Smooth muscle cell (in vitro differentiated cells): Measurements from ENCODE around the gene MRM2. TPM values are rescaled to one million over a fixed set of nuclear protein-coding genes. Genes with fewer than 3 reads are reported as not detected.

ENCODE experiments used
- DNase-seq: peaks from one replicate; lab custom pipeline; 2025; ENCODE audit not compliant: unreplicated experiment; lab: John Stamatoyannopoulos, UW
- H2AFZ ChIP-seq: fragments of 200-600 bp; sonication (generic); 2 replicates; pipeline ENCODE4 v1.6.0; 2016; ENCODE audit warnings: antibody characterized with exemption, low read depth, mild to moderate bottlenecking
- H3F3A ChIP-seq: fragments of 200-600 bp; sonication (generic); 2 replicates; pipeline ENCODE4 v1.6.0; 2017; ENCODE audit warnings: antibody characterized with exemption, low read depth
- H3K27ac ChIP-seq: fragments of 200-600 bp; sonication (generic); 2 replicates; pipeline ENCODE4 v1.5.1; 2016; ENCODE audit warnings: low read depth, mild to moderate bottlenecking
- H3K27me3 ChIP-seq: fragments of 200-600 bp; sonication (generic); 2 replicates; pipeline ENCODE4 v1.6.1; 2016; ENCODE audit warnings: low read depth, mild to moderate bottlenecking
- H3K36me3 ChIP-seq: fragments of 200-600 bp; sonication (generic); 2 replicates; pipeline ENCODE4 v1.5.1; 2016; ENCODE audit warnings: low read depth
- H3K4me1 ChIP-seq: fragments of 200-600 bp; sonication (generic); 2 replicates; pipeline ENCODE4 v1.5.1; 2016; ENCODE audit warnings: low read depth
- H3K4me2 ChIP-seq: fragments of 200-600 bp; sonication (generic); 2 replicates; pipeline ENCODE4 v1.6.0; 2016; ENCODE audit warnings: mild to moderate bottlenecking
- H3K4me3 ChIP-seq: fragments of 200-600 bp; sonication (generic); 2 replicates; pipeline ENCODE4 v1.5.1; 2016; ENCODE audit warnings: mild to moderate bottlenecking
- H3K79me2 ChIP-seq: fragments of 200-600 bp; sonication (generic); 2 replicates; pipeline ENCODE4 v1.6.0; 2016; ENCODE audit warnings: low read depth, mild to moderate bottlenecking
- H3K9ac ChIP-seq: fragments of 200-600 bp; sonication (generic); 2 replicates; pipeline ENCODE4 v1.6.0; 2016; ENCODE audit warnings: low read depth
- H3K9me3 ChIP-seq: fragments of 200-600 bp; sonication (generic); replicated peaks from 2 replicates; pipeline ENCODE4 v1.5.1; 2016; ENCODE audit warnings: low read depth
- H4K20me1 ChIP-seq: fragments of 200-600 bp; sonication (generic); 2 replicates; pipeline ENCODE4 v1.6.0; 2016; ENCODE audit warnings: low read depth
- CTCF ChIP-seq: fragments of 200-600 bp; sonication (generic); IDR thresholded peaks from 2 replicates; pipeline ENCODE4 v1.5.1; 2017; ENCODE audit warnings: borderline replicate concordance, mild to moderate bottlenecking, antibody characterized with exemption; ENCODE audit not compliant: insufficient read depth, poor library complexity, severe bottlenecking
- WGBS: methylation state at CpG from one replicate; pipeline ENCODE4 v1.1.7; 2016; ENCODE audit warnings: low lambda C conversion rate; 5-methylcytosine and 5-hydroxymethylcytosine counted together
- polyA plus RNA-seq: library from polyadenylated mRNA; unstranded; fragments of >200 nt; fragmentation: Nextera tagmentation; extraction: Ambion mirVana; gene quantifications from 2 replicates; pipeline ENCODE4 v1.2.1, GENCODE V29; 2016
- total RNA-seq: library from RNA; depleted of rRNA; stranded (reverse); fragments of >200 nt; gene quantifications from 2 replicates; pipeline ENCODE4 v1.2.3, GENCODE V29; 2014

Gene MRM2
- total and polyA plus RNA-seq, 2 experiments from 2014 or later = 17.1 to 30.8 TPM

GRCh38 chr7:2209146-2209960 lies 32.7 kb downstream of the MRM2 start:
- no peak overlapping the region for H3K9ac ChIP-seq
- H3K79me2 ChIP-seq = no peaks in the 10 kb centered on the region
- H3K4me2 ChIP-seq = no peak overlapping the region
- no peaks in the 10 kb centered on the region for H3K9me3 ChIP-seq
- no peaks in the 10 kb centered on the region for H3F3A ChIP-seq
- peaks cover 21% of the 10 kb centered on the region for H4K20me1 ChIP-seq
- H3K36me3 ChIP-seq = no peaks in the 10 kb centered on the region
- H3K4me3 ChIP-seq = no peak overlapping the region
- H3K27me3 ChIP-seq = no peaks in the 10 kb centered on the region
- WGBS = 74% methylated on average over 21 of the region's 21 CpGs
- H3K4me1 ChIP-seq = no peaks in the 10 kb centered on the region
- peak; percentile 34 for DNase-seq
- peak; percentile 75 for TF ChIP-seq CTCF
- H3K27ac ChIP-seq = no peak overlapping the region
- H2AFZ ChIP-seq = no peak overlapping the region

GRCh38 chr7:2208712-2209111 lies 33.3 kb downstream of the MRM2 start:
- DNase-seq = no peak
- Histone ChIP-seq H3K9ac (no peak overlapping the region), H3K27me3 (no peaks in the 10 kb centered on the region), H3K4me2 (no peak overlapping the region), H4K20me1 (peaks cover 23% of the 10 kb centered on the region), H3K4me1 (no peaks in the 10 kb centered on the region), H3K4me3 (no peak overlapping the region), H3K9me3 (no peaks in the 10 kb centered on the region), H3K36me3 (no peaks in the 10 kb centered on the region), H3K27ac (no peak overlapping the region), H3F3A (no peaks in the 10 kb centered on the region), H2AFZ (no peak overlapping the region), H3K79me2 (no peaks in the 10 kb centered on the region)
- TF ChIP-seq CTCF = no peak
- 92% methylated on average over 16 of the region's 16 CpGs for WGBS

- Histone ChIP-seq H3K79me2 (no peaks in the 10 kb centered on the region), H3K4me1 (no peaks in the 10 kb centered on the region), H3F3A (no peaks in the 10 kb centered on the region), H3K9me3 (no peaks in the 10 kb centered on the region), H3K27ac (no peak overlapping the region), H2AFZ (no peak overlapping the region), H3K36me3 (no peaks in the 10 kb centered on the region), H3K4me3 (no peak overlapping the region), H3K9ac (no peak overlapping the region), H4K20me1 (peaks cover 23% of the 10 kb centered on the region), H3K27me3 (no peaks in the 10 kb centered on the region), H3K4me2 (no peak overlapping the region)
- TF ChIP-seq CTCF = no peak
- 83% methylated on average over 16 of the region's 16 CpGs for WGBS
- no peak for DNase-seq
These were observed 36.8 kb downstream of the MRM2 start for GRCh38 chr7:2205036-2205780.
